ENCODE measurements around the gene TMCO4.

Gene TMCO4

GRCh38 chr1:19665186-19665495 lies 134.6 kb downstream of the TMCO4 start:
- no peak for DNase-seq (ENCODE audit: extremely low read depth, low read depth)
- no peak for TF ChIP-seq CTCF (IDR thresholded peaks at IDR 0.05; ENCODE audit: low read depth, low read length)

GRCh38 chr1:19664453-19665185 lies 135.1 kb downstream of the TMCO4 start, which contains the start of gene HTR6:
TSS of gene HTR6 (plus strand) at chr1:19664875. CDS start at chr1:19665754, 879 bp downstream.
- no peak for DNase-seq (ENCODE audit: extremely low read depth, low read depth)
- TF ChIP-seq CTCF (IDR thresholded peaks at IDR 0.05; ENCODE audit: low read depth, low read length), result no peak

- DNase-seq (ENCODE audit: extremely low read depth, low read depth), result no peak
- TF ChIP-seq CTCF (IDR thresholded peaks at IDR 0.05; ENCODE audit: low read depth, low read length), result no peak
These were observed 137.4 kb downstream of the TMCO4 start for GRCh38 chr1:19662313-19662712.

- DNase-seq (ENCODE audit: extremely low read depth, low read depth), result no peak
- peak; percentile 52 for TF ChIP-seq CTCF (IDR thresholded peaks at IDR 0.05; ENCODE audit: low read depth, low read length)
These were observed 137.9 kb downstream of the TMCO4 start for GRCh38 chr1:19661721-19662228.

- no peak for DNase-seq (ENCODE audit: extremely low read depth, low read depth)
- TF ChIP-seq CTCF (IDR thresholded peaks at IDR 0.05; ENCODE audit: low read depth, low read length), result no peak
These were observed 141.5 kb downstream of the TMCO4 start for GRCh38 chr1:19658186-19658585.

- no peak for DNase-seq (ENCODE audit: extremely low read depth, low read depth)
- no peak for TF ChIP-seq CTCF (IDR thresholded peaks at IDR 0.05; ENCODE audit: low read depth, low read length)
These were observed 142.2 kb downstream of the TMCO4 start for GRCh38 chr1:19657511-19657910.

- no peak for TF ChIP-seq CTCF (IDR thresholded peaks at IDR 0.05; ENCODE audit: low read depth, low read length)
- DNase-seq (ENCODE audit: extremely low read depth, low read depth), result no peak
These were observed 142.8 kb downstream of the TMCO4 start for GRCh38 chr1:19656780-19657466.
